HCT116 (cell line): ENCODE measurements around the gene SEPTIN12. TPM values are rescaled to one million over a fixed set of nuclear protein-coding genes. Genes with fewer than 3 reads are reported as not detected.

Experiments
- ATAC-seq: fragments of 200-7000 bp; cut with Tn5 transposase; 2 replicates; pipeline ENCODE4 v1.9.1; 2020; ENCODE audit warnings: mild to moderate bottlenecking, moderate library complexity
- BruUV-seq: library from RNA; stranded (reverse); fragments of 400-500 nt; replicated peaks from 2 replicates; lab custom pipeline; 2021; lab: Mats Ljungman, UMichigan
- CTCF ChIA-PET: fragments of 300-600 bp; sonication (Branson Sonifier 250); formaldehyde crosslinking; loops from one replicate; lab custom pipeline; 2021; ENCODE audit warnings: antibody characterized with exemption; lab: Charles Lee
- POLR2A ChIA-PET: fragments of 300-600, 350-600 bp; sonication (Branson Sonifier 250); formaldehyde crosslinking; loops from one replicate; lab custom pipeline; 2021; ENCODE audit warnings: antibody characterized with exemption; lab: Charles Lee
- RAD21 ChIA-PET, 2 experiments: fragments of 300-600 bp; sonication (Branson Sonifier 250); formaldehyde crosslinking; loops; one replicate each; lab custom pipeline; 2023; ENCODE audit warnings: low total read pairs in 2 of 2; ENCODE audit not compliant: uncharacterized antibody in 2 of 2, unreplicated experiment in 2 of 2, low non-redundant PET in 1 of 2; lab: Charles Lee
- DNase-seq: peaks from one replicate; pipeline ENCODE4 v3.0.0-alpha.2; 2010; ENCODE audit warnings: low read depth, low spot score
- H2AFZ ChIP-seq: fragments of 200-600 bp; shearing (Covaris generic), sonication (generic); 2 replicates; pipeline ENCODE4 v1.6.1; 2017; ENCODE audit warnings: low read depth, mixed run types, mixed read lengths, antibody characterized with exemption, low read length; ENCODE audit not compliant: poor library complexity, severe bottlenecking
- H3K27ac ChIP-seq: 2 replicates; pipeline ENCODE4 v1.5.1; 2012; ENCODE audit warnings: low read depth, low read length
- H3K27me3 ChIP-seq: fragments of 200-600 bp; sonication (generic); 2 replicates; pipeline ENCODE4 v1.6.1; 2016; ENCODE audit warnings: mixed run types, low read length, mixed read lengths; ENCODE audit not compliant: insufficient read depth
- H3K36me3 ChIP-seq, 2 experiments: fragments of 200-500 bp in 1 of 2; fragments of 200-600 bp in 1 of 2; sonication (Bioruptor generic) in 1 of 2; sonication (generic) in 1 of 2; 2 replicates each; pipeline versions ENCODE4 v1.5.1 to v1.6.1; 2014 to 2016; ENCODE audit warnings: low read length in 2 of 2, inconsistent platforms in 1 of 2, mixed read lengths in 1 of 2, mixed run types in 1 of 2; ENCODE audit not compliant: insufficient read depth in 2 of 2, control insufficient read depth in 1 of 2
- H3K4me1 ChIP-seq, 2 experiments: fragments of 200-600 bp in 1 of 2; sonication (generic) in 1 of 2; 2 replicates each; pipeline versions ENCODE4 v1.5.1 to v1.6.1; 2012 to 2017; ENCODE audit warnings: low read length in 2 of 2, inconsistent platforms in 1 of 2, mild to moderate bottlenecking in 1 of 2, mixed read lengths in 1 of 2, mixed run types in 1 of 2, moderate library complexity in 1 of 2; ENCODE audit not compliant: insufficient read depth in 2 of 2, control insufficient read depth in 1 of 2
- H3K4me2 ChIP-seq: fragments of 200-600 bp; sonication (generic); 2 replicates; pipeline ENCODE4 v1.6.1; 2017; ENCODE audit warnings: mixed run types, low read length, mixed read lengths
- H3K4me3 ChIP-seq, 2 experiments: fragments of 200-600 bp in 1 of 2; sonication (generic) in 1 of 2; replicated peaks in 1 of 2; 2 replicates each; pipeline ENCODE4 v1.5.1; 2011 to 2016; ENCODE audit warnings: low read length in 2 of 2, control low read depth in 1 of 2, low read depth in 1 of 2, mild to moderate bottlenecking in 1 of 2, mixed read lengths in 1 of 2, mixed run types in 1 of 2
- H3K79me2 ChIP-seq: fragments of 200-600 bp; sonication (generic); 2 replicates; pipeline ENCODE4 v1.6.1; 2017; ENCODE audit warnings: mild to moderate bottlenecking, mixed run types, low read length, moderate library complexity, mixed read lengths; ENCODE audit not compliant: insufficient read depth
- H3K9ac ChIP-seq: fragments of 200-600 bp; sonication (generic); 2 replicates; pipeline ENCODE4 v1.6.1; 2016; ENCODE audit warnings: low read length, mixed read lengths
- H3K9me2 ChIP-seq: fragments of 200-600 bp; sonication (generic), shearing (Covaris generic); 2 replicates; pipeline ENCODE4 v1.6.1; 2017; ENCODE audit warnings: mixed run types, mild to moderate bottlenecking, moderate library complexity; ENCODE audit not compliant: insufficient read depth
- H3K9me3 ChIP-seq, 2 experiments: fragments of 200-500 bp in 1 of 2; fragments of 200-600 bp in 1 of 2; sonication (Bioruptor generic) in 1 of 2; sonication (generic) in 1 of 2; 2 replicates each; pipeline ENCODE4 v1.6.1; 2014 to 2017; ENCODE audit warnings: low read length in 2 of 2, mixed read lengths in 2 of 2, inconsistent platforms in 1 of 2, low read depth in 1 of 2, mild to moderate bottlenecking in 1 of 2, mixed run types in 1 of 2, moderate library complexity in 1 of 2; ENCODE audit not compliant: control insufficient read depth in 1 of 2, insufficient read depth in 1 of 2
- H4K20me1 ChIP-seq: fragments of 200-600 bp; sonication (generic), shearing (Covaris generic); 2 replicates; pipeline ENCODE4 v1.6.1; 2017; ENCODE audit warnings: mixed run types, mild to moderate bottlenecking, moderate library complexity; ENCODE audit not compliant: insufficient read depth
- EZH2phosphoT487 ChIP-seq: fragments of 200-600 bp; IDR thresholded peaks from 2 replicates; pipeline ENCODE4 v1.6.1; 2018; ENCODE audit warnings: antibody characterized with exemption, borderline replicate concordance
- JUND ChIP-seq: IDR thresholded peaks from 2 replicates; pipeline ENCODE4 v1.6.1; 2012
- MAX ChIP-seq: IDR thresholded peaks from 2 replicates; pipeline ENCODE4 v1.6.1; 2012
- POLR2A ChIP-seq: IDR thresholded peaks from 2 replicates; pipeline ENCODE4 v1.7.0; 2011; ENCODE audit warnings: borderline replicate concordance; ENCODE audit not compliant: insufficient read depth, insufficient read length; ENCODE audit errors: extremely low read depth
- RAD21 ChIP-seq: IDR thresholded peaks from 2 replicates; pipeline ENCODE4 v1.6.1; 2012; ENCODE audit warnings: low read depth, mild to moderate bottlenecking
- SIN3A ChIP-seq: IDR thresholded peaks from 2 replicates; pipeline ENCODE4 v1.6.1; 2012; ENCODE audit warnings: low read depth
- SRF ChIP-seq: IDR thresholded peaks from 2 replicates; pipeline ENCODE4 v1.6.1; 2012; ENCODE audit warnings: low read depth
- intact Hi-C: fragments of 100-400 bp; cut with micrococcal nuclease; formaldehyde crosslinking; loops from 2 replicates; pipeline ENCODE4 v1.10.0; 2022
- total RNA-seq: library from RNA; stranded (reverse); gene quantifications from one replicate; pipeline ENCODE4 v1.2.1, GENCODE V29; 2021; ENCODE audit not compliant: unreplicated experiment

The SEPTIN12 gene
- total RNA-seq, 1 experiment from 2014 or later: not detected

DNA sequence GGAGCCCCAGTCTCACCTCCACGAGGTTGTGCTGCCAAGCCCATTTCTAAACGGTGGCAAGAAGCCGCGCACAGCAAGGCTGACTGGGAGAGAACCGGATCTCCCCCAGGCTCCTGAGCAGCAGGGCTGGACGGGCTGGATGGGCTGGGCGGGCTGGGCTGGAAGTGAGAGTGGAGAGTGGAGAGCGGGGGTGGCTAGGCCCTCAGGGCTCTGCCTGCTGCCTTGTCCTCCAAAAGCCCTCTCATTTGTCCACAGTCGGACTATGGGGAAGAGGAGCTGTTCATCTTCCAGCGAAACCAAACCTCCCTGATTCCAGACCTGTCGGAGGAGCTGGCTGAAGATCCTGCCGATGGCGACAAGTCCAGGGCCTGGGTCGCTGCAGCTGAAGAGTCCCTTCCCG is 50.6 kb downstream of the SEPTIN12 start:
- POLR2A ChIA-PET: no interaction called here
- Histone ChIP-seq H3K4me1 (peaks cover 8 to 19% of the 10 kb centered on the region in 2 experiments), H3K9me3 (no peaks in the 10 kb centered on the region), H3K27ac (no peak overlapping the region), H3K4me3 (no peak overlapping the region), H3K4me2 (no peak overlapping the region), H3K79me2 (peaks cover 14% of the 10 kb centered on the region), H3K9me2 (no peaks in the 10 kb centered on the region), H3K9ac (no peak overlapping the region), H3K27me3 (no peaks in the 10 kb centered on the region), H2AFZ (no peak overlapping the region), H4K20me1 (no peaks in the 10 kb centered on the region), H3K36me3 (no peaks in the 10 kb centered on the region)
- RAD21 ChIA-PET: no interaction called here
- ATAC-seq (no peak), DNase-seq (no peak)
- TF ChIP-seq SRF (no peak), MAX (no peak), SIN3A (no peak), POLR2A (no peak), JUND (no peak), EZH2phosphoT487 (no peak), RAD21 (no peak)
- BruUV-seq: no TSS peak
- CTCF ChIA-PET: no interaction called here
- intact Hi-C loops: no loop called here

GRCh38 chr16:4736546-4736945 is 51.6 kb downstream of the SEPTIN12 start:
- H3K27ac ChIP-seq: no peak overlapping the region
- H2AFZ ChIP-seq: no peak overlapping the region
- ChIA-PET CTCF (no interaction called here), POLR2A (no interaction called here)
- peaks cover 24% of the 10 kb centered on the region for H3K79me2 ChIP-seq
- BruUV-seq: no TSS peak
- H3K9me2 ChIP-seq: no peaks in the 10 kb centered on the region
- no peak overlapping the region for H3K4me2 ChIP-seq
- H3K4me1 ChIP-seq: peaks cover 8 to 19% of the 10 kb centered on the region in 2 experiments
- TF ChIP-seq EZH2phosphoT487: no peak
- TF ChIP-seq, all 23 proteins: peak for 0
- Histone ChIP-seq H3K36me3 (0 out of 4 replicates have a peak, but pooled peaks cover 0 to 2% of the 10 kb centered on the region in 2 experiments), H3K9ac (no peak overlapping the region), H3K27me3 (no peaks in the 10 kb centered on the region), H4K20me1 (no peaks in the 10 kb centered on the region), H3K9me3 (no peaks in the 10 kb centered on the region), H3K4me3 (no peak overlapping the region)
- intact Hi-C loops: no loop called here
- no peak for DNase-seq
- no peak for ATAC-seq
- RAD21 ChIA-PET: no interaction called here
